ENCODE measurements around the gene KASH5. TPM values are rescaled to one million over a fixed set of nuclear protein-coding genes. Genes with fewer than 3 reads are reported as not detected.

KASH5 gene
- total and polyA plus RNA-seq, 2 of the 8 experiments (the other 6 are each of a cell fraction or from before 2014, with no cell fraction given) = 0.05 to 0.19 TPM

DNA sequence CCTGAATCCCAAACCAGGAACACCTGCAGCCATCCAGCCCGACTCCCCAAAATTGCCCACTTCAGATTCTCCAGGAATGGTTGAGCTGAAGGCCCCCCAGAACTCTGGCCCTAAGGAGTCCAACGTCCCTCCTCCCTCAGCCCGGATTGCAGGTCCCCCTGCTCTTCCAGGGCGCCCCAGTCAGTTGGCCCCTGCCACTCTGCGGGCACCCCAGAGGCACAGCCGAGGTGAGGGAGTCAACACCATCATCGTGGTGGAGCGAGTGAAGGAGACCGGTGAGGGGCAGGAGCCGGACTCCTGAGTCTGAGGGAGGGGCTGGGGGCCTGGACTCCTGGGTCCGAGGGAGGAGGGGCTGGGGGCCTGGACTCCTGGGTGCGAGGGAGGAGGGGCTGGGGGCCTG, 39.3 kb downstream of the KASH5 start:
- no peak for TF ChIP-seq POU5F1 (IDR thresholded peaks at IDR 0.05; ENCODE audit: low read depth, low read length)
- TF ChIP-seq CTBP2 (IDR thresholded peaks at IDR 0.05; ENCODE audit: borderline replicate concordance, insufficient read depth, insufficient read length, low read length) = no peak
- TF ChIP-seq CREB1 (IDR thresholded peaks at IDR 0.05) = no peak
- no peak for TF ChIP-seq BRCA1 (IDR thresholded peaks at IDR 0.05; ENCODE audit: low read depth, low read length)
- TF ChIP-seq, protein P1, sequence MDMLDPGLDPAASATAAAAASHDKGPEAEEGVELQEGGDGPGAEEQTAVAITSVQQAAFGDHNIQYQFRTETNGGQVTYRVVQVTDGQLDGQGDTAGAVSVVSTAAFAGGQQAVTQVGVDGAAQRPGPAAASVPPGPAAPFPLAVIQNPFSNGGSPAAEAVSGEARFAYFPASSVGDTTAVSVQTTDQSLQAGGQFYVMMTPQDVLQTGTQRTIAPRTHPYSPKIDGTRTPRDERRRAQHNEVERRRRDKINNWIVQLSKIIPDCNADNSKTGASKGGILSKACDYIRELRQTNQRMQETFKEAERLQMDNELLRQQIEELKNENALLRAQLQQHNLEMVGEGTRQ (IDR thresholded peaks at IDR 0.05; ENCODE audit: low read length) = no peak
- TF ChIP-seq CHD1 (IDR thresholded peaks at IDR 0.05; ENCODE audit: low read depth, low read length) = no peak
- no peak for TF ChIP-seq SP4 (IDR thresholded peaks at IDR 0.05; ENCODE audit: low read length)
- no peak for TF ChIP-seq KDM4A (IDR thresholded peaks at IDR 0.05; ENCODE audit: low read depth, low read length, severe bottlenecking)
- TF ChIP-seq, protein P2, sequence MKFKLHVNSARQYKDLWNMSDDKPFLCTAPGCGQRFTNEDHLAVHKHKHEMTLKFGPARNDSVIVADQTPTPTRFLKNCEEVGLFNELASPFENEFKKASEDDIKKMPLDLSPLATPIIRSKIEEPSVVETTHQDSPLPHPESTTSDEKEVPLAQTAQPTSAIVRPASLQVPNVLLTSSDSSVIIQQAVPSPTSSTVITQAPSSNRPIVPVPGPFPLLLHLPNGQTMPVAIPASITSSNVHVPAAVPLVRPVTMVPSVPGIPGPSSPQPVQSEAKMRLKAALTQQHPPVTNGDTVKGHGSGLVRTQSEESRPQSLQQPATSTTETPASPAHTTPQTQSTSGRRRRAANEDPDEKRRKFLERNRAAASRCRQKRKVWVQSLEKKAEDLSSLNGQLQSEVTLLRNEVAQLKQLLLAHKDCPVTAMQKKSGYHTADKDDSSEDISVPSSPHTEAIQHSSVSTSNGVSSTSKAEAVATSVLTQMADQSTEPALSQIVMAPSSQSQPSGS (IDR thresholded peaks at IDR 0.05; ENCODE audit: low read length) = no peak
- no peak for TF ChIP-seq SIRT6 (IDR thresholded peaks at IDR 0.05; ENCODE audit: low read length)
- no peak for TF ChIP-seq CHD2 (IDR thresholded peaks at IDR 0.05; ENCODE audit: low read length)
- no peak for TF ChIP-seq TEAD4 (IDR thresholded peaks at IDR 0.05; ENCODE audit: low read depth, low read length)
- no peaks in the 10 kb centered on the region for H3K36me3 ChIP-seq (ENCODE audit: control insufficient read depth in 2 of 4, insufficient read depth in 4 of 4, low read length in 3 of 4)
- H3K79me2 ChIP-seq (ENCODE audit: control insufficient read depth in 1 of 2, insufficient read depth in 2 of 2, low read length in 2 of 2) = no peaks in the 10 kb centered on the region
- H4K8ac ChIP-seq (ENCODE audit: extremely low read depth, insufficient read depth, low read length) = no peak overlapping the region
- peaks cover 16 to 55% (median 51%) of the 10 kb centered on the region in 4 experiments for H3K27me3 ChIP-seq (replicated peaks in 1 of 4; ENCODE audit: control insufficient read depth in 3 of 4, extremely low read depth in 1 of 4, insufficient read depth in 3 of 4, low read length in 3 of 4)
- CTCF ChIA-PET (ENCODE audit: partially characterized antibody) = interaction anchor here (1.0 to 5.2 kb wide), 8 partner anchors 9 to 126 kb away, joined by 3 to 49 read pairs (median 5); partner anchors contain the start of gene SLC17A7
- H3K4me2 ChIP-seq (ENCODE audit: insufficient read depth in 1 of 2, low read depth in 2 of 2, low read length in 2 of 2) = peak overlapping the region in 1 of 2 experiments; percentile 97; a peak in 2 of 4 replicates
- H3K18ac ChIP-seq (ENCODE audit: extremely low read depth, low read length) = no peak overlapping the region
- 0 out of 2 replicates have a peak overlapping the region, but pooled peaks have one; percentile 61 for H2BK20ac ChIP-seq (ENCODE audit: low read length)
- no peak overlapping the region for H2AFZ ChIP-seq (ENCODE audit: low read length)
- FAIRE-seq (no peak), DNase-seq (ENCODE audit: low read depth in 1 of 2, low spot score in 2 of 2) (no peak)
- no peak overlapping the region for H3K27ac ChIP-seq (ENCODE audit: low read depth, low read length)
- H3K9me3 ChIP-seq (ENCODE audit: insufficient read depth in 2 of 2, low read depth in 1 of 2, low read length in 1 of 2) = peaks cover 0 to 2% of the 10 kb centered on the region in 2 experiments; a peak in 1 of 4 replicates
- peaks cover 4 to 44% (median 27%) of the 10 kb centered on the region in 4 experiments for H3K4me1 ChIP-seq (replicated peaks in 1 of 4; ENCODE audit: control insufficient read depth in 3 of 4, insufficient read depth in 4 of 4, low read length in 3 of 4)
- peak overlapping the region in 1 of 4 experiments; percentile 71; a peak in 2 of 8 replicates for H3K4me3 ChIP-seq (ENCODE audit: extremely low read depth in 1 of 4, insufficient read depth in 2 of 4, low read depth in 3 of 4, low read length in 4 of 4)
- H4K5ac ChIP-seq (ENCODE audit: insufficient read length, low read depth, low read length) = no peak overlapping the region
- no peak overlapping the region for H3K4ac ChIP-seq (replicated peaks; ENCODE audit: insufficient read length, low read depth, low read length)
- no peak overlapping the region for H2AK5ac ChIP-seq (ENCODE audit: low read depth, low read length)
- H2BK15ac ChIP-seq (ENCODE audit: low read length) = no peak overlapping the region
- H3K56ac ChIP-seq (replicated peaks; ENCODE audit: insufficient read length, low read depth, low read length) = no peak overlapping the region
- H2BK5ac ChIP-seq (ENCODE audit: low read depth, low read length) = no peak overlapping the region
- H3K9ac ChIP-seq (replicated peaks in 1 of 4; ENCODE audit: extremely low read depth in 1 of 4, low read depth in 3 of 4, low read length in 3 of 4) = no peak overlapping the region
- peak overlapping the region; percentile 35 for H4K91ac ChIP-seq (replicated peaks; ENCODE audit: insufficient read length, low read length)
- H4K20me1 ChIP-seq (replicated peaks in 1 of 2; ENCODE audit: control insufficient read depth in 1 of 2, insufficient read depth in 2 of 2, low read length in 2 of 2) = no peaks in the 10 kb centered on the region
- POLR2A ChIA-PET (ENCODE audit: partially characterized antibody) = interaction anchor here (0.8 to 5.0 kb wide), 8 partner anchors 8 to 65 kb away, joined by 3 to 21 read pairs (median 4); partner anchors contain the start of gene TEAD2
- 70% methylated on average over 8 of the region's 12 CpGs; no CpG with 5 or more reads in 1 of the 2 experiments for WGBS, 2 experiments (ENCODE audit: extremely low coverage in 1 of 2, insufficient coverage in 1 of 2, insufficient read length in 1 of 2, insufficient replicate concordance in 2 of 2, low coverage in 1 of 2, low lambda C conversion rate in 2 of 2, missing lambda C conversion rate in 1 of 2)
- H3K14ac ChIP-seq (ENCODE audit: insufficient read length) = no peak overlapping the region
- peak overlapping the region; percentile 39; the same call in 1 of the 2 replicates for H2BK12ac ChIP-seq (ENCODE audit: low read depth, low read length)
- no peak overlapping the region for H3K23ac ChIP-seq (ENCODE audit: insufficient read length)
- peaks cover 21% of the 10 kb centered on the region for H3K23me2 ChIP-seq (ENCODE audit: low read depth, low read length)
- no peak overlapping the region for H2BK120ac ChIP-seq (replicated peaks; ENCODE audit: low read depth, low read length)
- no peaks in the 10 kb centered on the region for H3K79me1 ChIP-seq (ENCODE audit: low read depth, low read length)
